Hippocampal formation (tissue), 2 donors: Measurements from ENCODE around the gene WWP2.
"Not testable (repeated sequence)": the region's sequence is repeated elsewhere in the genome, so short reads cannot be mapped to it uniquely, and the experiment has no call there.

Experiments used
- DNase-seq, 2 donors: peaks; one replicate each; lab custom pipeline; 2025; lab: John Stamatoyannopoulos, UW

The WWP2 gene

DNA sequence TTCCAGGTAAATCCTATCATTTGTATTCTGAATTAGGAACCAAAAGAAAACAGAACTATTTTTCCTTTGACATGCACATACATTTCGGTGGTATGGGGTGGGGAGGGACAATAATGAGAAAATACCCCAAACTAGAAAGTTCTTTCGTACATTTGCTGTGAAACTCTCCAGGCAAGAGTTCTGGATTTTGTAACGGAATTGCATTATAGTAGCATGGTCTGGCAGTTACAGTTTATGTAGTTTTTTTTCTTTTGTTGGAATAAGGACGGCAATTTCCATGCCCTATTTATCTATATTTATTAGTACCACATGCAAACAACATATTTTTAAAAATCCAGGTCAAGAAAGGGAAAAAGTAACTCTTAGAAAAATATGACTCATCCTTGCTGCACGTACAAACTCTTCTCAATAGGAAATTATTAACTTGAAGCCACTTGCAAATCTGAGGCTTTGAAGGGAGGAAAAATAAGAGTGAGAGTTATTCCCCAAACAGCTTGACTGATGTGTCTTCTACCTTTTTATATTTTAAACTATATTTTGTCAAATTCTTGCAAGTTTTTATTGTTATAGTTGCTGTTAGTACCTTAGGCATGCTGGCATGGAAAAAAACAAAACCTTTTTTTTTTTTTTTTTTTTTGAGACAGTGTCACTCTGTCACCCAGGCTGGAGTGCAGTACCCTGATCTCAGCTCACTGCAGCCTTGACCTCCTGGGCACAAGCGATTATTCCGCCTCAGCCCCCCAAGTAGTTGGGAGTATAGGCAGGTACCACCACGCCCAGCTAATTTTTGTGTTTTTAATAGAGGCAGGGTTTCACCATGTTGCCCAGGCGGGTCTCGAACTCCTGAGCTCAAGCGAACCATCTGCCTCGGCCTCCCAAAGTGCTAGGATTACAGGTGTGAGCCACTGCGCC lies 69.3 kb downstream of the WWP2 start:
- DNase-seq: no peak

- no peak for DNase-seq
Measured at GRCh38 chr16:69833357-69834282, 71.5 kb downstream of the WWP2 start.

DNA sequence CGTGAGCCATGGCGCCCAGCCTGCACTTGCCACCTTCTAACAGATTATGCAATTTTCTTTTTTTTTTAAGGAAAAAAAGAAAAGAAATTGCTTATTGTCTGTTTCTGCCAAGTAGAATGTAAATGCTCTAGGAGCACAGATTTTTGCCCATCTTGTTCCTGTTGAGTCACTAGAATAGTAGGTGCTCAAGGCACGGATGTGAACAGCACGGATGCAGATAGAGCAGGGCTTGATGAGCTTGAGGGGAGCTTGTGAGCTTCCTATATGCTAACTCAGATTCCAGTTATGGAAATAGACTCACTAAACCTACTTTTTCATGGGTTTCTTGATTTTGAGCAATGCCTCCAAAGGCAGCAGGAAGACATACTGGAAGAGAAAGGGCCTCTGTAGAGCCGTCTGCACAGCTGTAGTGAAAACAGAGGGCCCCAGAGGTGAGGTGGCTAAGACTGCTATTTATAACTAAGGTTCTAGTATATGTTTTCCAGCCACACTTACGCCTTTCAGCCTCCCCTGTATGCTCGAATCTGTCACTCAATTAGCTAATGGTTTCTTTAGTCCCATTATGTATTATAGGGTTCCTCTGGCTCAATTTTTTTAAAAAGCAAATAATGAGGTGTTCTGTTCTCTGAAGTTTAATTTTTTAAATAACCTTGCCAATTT lies 72.8 kb downstream of the WWP2 start:
- DNase-seq: no peak

DNA sequence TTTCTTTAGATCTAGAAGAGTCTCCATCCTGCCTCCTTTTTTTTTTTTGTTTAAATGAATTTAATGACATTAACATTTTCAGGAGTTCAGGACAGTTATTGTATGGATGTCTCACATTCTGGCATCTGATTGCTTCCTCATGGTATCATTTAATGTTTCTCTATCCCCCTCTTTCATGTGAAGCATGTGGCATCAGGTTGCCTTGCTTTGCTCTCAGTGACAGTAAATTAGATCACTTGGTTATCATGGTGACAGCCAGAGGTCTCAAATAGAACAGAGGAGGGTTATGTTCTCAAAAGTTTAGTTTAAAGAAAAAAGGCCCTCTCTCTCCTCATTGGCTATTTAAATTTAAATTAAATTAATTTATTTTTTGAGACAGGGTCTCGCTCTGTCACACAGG lies 74.1 kb downstream of the WWP2 start:
- no peak for DNase-seq

- no peak for DNase-seq
Measured at GRCh38 chr16:69837380-69837779, 75.2 kb downstream of the WWP2 start.

- DNase-seq: no peak
Measured at GRCh38 chr16:69838489-69838888, 76.4 kb downstream of the WWP2 start.

DNA sequence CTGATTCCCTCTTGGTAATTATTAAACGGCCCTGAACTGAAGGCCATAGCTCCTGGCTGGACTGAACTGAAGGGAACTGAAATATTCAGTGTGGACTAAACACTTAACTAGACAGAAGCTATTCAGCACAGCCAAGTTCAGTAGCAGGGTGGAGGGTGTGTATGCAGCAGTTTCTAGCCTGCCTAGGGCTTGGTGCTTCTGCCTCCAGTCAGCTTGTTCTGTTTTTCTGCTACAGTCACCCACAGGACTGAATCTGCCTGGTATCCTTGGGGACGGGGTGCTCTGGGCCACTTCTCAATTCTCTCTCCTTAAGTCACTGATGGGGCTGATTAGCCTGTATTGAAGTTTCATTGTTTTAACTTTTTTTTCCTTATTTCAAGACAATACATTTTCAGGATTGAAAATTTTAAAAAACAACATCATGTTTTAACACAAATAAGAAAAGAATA lies 77.1 kb downstream of the WWP2 start:
- DNase-seq: peak; percentile 13 to 77

GRCh38 chr16:69839798-69840409 lies 77.8 kb downstream of the WWP2 start:
- DNase-seq: peak; percentile 57 to 77

GRCh38 chr16:69840975-69841374 lies 78.8 kb downstream of the WWP2 start:
- no peak for DNase-seq

DNA sequence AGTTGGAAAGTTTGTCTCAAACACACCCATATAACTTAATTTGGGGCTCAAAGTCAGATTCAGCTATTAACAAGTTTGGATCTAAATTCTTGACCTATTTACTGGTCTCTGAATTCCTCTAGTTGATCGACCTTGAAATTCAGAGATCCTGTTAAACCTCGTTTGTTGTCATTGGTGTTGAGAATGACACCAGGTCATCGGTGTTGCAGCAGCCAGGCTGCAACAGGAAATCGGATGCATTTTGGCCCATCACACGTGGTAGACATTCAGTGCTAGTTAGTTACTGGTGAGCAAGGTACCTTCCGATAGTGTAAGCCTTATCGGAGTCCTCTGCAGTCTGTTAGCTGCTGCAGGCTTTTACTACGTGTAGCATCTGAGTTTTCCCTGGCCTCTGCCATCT lies 82.3 kb downstream of the WWP2 start:
- no peak for DNase-seq

DNA sequence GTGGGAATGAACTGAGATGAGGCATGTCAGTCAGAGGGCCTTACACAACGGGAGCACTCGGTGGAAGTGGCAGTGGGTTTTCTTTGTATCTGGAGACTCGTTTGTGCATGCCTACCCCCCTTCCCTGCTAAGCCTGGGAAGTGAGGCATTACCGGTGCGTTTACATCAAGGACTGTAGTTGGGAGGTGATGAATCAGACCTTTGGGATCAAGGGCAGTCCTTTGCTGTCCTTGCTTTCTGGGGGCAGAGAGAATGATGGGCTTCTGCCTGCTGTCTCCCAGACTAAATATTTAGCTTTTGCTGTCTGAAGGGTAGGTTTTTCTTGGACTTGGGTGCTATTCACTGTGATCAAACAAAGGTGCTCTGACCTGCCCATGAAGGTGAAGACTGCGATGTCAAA lies 83.0 kb downstream of the WWP2 start:
- DNase-seq: no peak

DNA sequence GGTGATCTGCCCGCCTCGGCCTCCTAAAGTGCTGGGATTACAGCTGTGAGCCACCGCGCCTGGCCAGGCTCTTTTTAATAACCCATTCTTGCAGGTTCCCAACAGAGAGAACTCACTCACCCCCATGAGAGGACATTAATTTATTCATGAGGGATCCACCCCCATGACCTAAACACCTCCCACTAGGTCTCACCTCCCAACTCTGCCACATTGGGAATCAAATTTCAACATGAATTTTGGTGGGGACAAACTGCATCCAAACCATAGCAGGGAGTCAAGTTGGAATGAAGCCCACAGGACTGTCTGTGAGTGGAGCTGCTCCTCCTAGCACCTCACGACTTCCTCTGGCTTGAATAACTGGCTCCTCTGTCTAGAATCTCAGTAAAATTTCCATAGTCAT lies 85.5 kb downstream of the WWP2 start:
- no peak for DNase-seq

- DNase-seq: peak in 1 of 2 donors; percentile 37
Measured at GRCh38 chr16:69848637-69849545, 86.8 kb downstream of the WWP2 start.

GRCh38 chr16:69851491-69852240 lies 89.5 kb downstream of the WWP2 start:
- no peak for DNase-seq

DNA sequence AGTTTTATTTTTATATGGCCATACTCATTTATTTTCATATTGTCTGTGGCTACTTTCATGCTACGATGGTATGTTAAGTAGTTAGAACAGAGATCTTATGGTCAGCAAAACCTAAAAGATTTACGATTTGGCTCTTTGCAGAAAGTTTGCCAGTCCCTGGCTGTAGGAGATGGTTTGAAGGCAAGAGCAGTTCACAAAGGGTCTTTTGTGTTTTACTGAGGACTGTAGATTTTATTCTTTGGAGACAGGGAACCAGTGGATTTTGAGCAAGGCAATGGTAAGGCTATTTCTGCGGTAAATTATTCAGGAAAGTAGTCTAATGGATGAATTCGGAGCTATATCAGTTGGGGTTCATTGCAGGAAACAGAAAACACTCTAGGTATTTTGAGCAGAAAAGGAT lies 90.7 kb downstream of the WWP2 start:
- peak in 1 of 2 donors; percentile 73 for DNase-seq

DNA sequence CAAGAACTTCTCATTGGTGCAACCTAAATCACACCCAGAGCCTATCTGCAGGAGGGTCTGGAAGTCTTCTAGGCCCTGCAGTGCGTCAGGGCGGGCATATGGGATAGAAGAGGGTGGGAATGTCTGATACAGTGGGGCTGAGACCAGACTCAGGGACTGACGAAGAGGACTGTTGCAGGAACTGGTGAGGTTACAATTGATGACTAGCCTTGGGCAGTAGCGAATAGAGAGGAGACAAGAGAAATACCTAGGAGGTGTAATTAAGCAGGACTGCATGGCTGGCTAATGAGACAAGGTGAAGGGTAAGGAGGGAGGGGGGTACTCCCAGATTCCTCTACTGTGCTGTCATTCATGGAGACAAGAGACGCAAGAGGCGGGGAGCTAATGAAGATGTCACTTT lies 91.3 kb downstream of the WWP2 start:
- no peak for DNase-seq

DNA sequence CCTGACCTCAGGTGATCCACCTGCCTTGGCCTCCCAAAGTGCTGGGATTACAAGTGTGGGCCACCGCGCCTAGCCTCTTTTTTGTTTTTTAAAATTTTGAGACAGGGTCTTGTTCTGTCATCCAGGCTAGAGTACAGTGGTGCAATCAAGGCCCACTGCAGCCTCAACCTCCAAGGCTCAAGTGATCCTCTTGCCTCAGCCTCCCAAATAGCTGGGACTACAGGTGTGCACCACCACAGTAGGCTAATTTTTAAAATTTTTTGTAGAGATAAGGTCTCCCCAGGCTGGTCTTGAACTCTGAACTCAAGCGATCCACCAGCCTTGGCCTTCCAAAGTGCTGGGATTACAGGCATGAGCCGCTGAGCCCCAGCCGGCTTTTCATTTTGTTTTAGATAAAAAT lies 92.6 kb downstream of the WWP2 start:
- not testable (repeated sequence) for DNase-seq

GRCh38 chr16:69855592-69855991 lies 93.5 kb downstream of the WWP2 start:
- no peak for DNase-seq

DNA sequence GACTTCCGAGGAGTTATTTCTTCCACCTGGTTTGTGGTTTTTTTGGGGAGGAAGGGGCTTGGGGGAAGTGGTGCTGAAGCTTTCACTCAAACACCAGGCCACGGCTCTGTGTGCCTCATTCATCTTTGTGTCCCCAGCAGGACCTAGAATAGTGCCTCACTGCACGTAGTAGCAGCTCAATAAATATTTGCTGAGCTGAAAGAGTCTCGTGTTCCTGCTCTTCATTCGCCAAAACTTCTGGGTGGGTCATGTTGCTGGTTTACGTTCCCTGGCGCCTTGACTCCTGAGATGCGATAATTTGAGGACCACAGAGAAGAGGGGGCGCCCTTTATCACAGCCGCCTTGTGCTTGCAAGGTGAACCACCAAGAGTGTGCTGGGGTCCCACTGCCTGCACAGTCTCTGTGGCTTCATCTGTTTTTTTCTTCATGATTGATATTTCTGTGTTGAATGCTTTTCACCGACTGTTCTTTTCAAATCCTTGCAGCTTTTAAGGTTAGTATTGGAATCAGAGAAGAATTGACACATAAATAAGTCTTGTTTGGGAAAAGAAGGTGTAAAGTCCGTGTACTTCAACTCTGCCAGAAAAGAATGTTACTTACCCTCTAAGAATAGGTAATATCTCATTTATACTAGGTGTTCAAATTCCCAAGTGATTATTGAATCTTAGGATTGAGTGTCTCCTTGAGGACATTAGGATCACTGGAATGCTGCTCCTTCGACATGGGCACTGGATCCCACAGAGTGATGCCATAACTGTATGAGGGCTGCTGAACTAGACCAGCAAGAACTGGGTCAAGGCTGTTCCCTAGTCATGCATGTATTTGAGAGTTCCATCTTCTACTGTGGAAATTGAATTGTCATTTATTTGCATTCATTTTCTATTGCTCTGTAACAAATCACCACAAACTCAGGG lies 96.3 kb downstream of the WWP2 start:
- DNase-seq: no peak
